GM06990 (cell line): ENCODE measurements around the gene GSS.

Source experiments
- DNase-seq: peaks from one replicate; pipeline ENCODE4 v3.0.0-alpha.2; 2011; ENCODE audit not compliant: insufficient read length; ENCODE audit errors: extremely low read depth
- H3K27me3 ChIP-seq: replicated peaks from 2 replicates; pipeline ENCODE4 v1.6.0; 2011; ENCODE audit warnings: low read length; ENCODE audit not compliant: control insufficient read depth, insufficient read depth
- H3K36me3 ChIP-seq: 2 replicates; pipeline ENCODE4 v1.5.1; 2011; ENCODE audit warnings: low read length; ENCODE audit not compliant: control insufficient read depth, insufficient read depth
- H3K4me3 ChIP-seq: replicated peaks from 2 replicates; pipeline ENCODE4 v1.5.1; 2011; ENCODE audit warnings: low read depth, mild to moderate bottlenecking, control low read depth, low read length
- TF ChIP-seq, protein P1 (sequence below): IDR thresholded peaks from 2 replicates; pipeline ENCODE4 v1.5.1; 2011; ENCODE audit warnings: low read length, control low read depth, mild to moderate bottlenecking, inconsistent platforms; ENCODE audit not compliant: insufficient read depth, poor library complexity, severe bottlenecking

The GSS gene

DNA sequence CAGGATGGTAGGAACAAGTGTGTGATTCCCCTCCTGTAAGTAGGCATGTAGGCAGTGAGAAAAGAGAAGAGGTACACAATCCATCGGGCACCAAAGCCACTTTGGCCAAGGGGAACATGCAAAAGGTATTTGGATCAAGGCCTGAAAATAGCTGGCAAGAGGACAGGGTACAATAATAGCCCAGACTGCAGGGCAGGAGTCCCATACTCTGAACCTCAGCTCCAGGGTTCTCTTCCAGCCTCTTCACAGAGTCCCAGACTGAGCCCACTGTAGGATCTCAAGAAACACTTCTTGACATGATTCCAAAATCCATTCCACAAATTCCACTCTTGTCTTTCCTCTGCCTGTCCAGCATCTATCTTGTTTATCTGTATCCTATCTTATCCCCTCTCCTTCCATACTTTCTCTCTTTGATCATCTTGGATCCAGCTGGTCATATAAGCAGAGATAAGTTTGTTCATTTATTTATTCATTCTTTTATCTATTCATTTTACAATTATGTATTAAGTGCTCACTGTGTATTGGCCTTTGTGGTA, 59.5 kb downstream of the GSS start:
- H3K4me3 ChIP-seq: no peak overlapping the region
- TF ChIP-seq, protein P1, sequence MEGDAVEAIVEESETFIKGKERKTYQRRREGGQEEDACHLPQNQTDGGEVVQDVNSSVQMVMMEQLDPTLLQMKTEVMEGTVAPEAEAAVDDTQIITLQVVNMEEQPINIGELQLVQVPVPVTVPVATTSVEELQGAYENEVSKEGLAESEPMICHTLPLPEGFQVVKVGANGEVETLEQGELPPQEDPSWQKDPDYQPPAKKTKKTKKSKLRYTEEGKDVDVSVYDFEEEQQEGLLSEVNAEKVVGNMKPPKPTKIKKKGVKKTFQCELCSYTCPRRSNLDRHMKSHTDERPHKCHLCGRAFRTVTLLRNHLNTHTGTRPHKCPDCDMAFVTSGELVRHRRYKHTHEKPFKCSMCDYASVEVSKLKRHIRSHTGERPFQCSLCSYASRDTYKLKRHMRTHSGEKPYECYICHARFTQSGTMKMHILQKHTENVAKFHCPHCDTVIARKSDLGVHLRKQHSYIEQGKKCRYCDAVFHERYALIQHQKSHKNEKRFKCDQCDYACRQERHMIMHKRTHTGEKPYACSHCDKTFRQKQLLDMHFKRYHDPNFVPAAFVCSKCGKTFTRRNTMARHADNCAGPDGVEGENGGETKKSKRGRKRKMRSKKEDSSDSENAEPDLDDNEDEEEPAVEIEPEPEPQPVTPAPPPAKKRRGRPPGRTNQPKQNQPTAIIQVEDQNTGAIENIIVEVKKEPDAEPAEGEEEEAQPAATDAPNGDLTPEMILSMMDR: no peak
- no peaks in the 10 kb centered on the region for H3K36me3 ChIP-seq
- H3K27me3 ChIP-seq: no peaks in the 10 kb centered on the region
- DNase-seq: no peak

DNA sequence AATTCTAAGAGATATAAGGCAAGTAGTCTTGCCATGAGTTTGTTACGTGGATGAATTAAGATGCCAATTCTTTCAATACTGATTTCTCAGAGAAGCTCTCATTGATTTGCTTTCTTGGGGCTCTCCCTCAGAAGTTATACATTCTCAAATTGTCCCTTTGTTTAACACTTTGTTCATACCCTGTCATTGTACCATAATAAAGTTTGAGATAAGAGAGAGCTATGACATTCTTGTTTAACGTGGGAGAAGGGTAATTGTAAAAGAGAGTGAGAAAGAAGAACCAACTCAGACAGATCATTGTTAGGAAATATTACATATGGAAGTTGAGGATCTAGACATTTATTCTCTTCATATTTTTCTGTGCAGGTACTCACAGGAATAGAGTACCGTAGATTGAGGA, 60.1 kb downstream of the GSS start:
- TF ChIP-seq, protein P1: no peak
- no peak overlapping the region for H3K4me3 ChIP-seq
- no peak for DNase-seq
- no peaks in the 10 kb centered on the region for H3K27me3 ChIP-seq
- no peaks in the 10 kb centered on the region for H3K36me3 ChIP-seq

DNA sequence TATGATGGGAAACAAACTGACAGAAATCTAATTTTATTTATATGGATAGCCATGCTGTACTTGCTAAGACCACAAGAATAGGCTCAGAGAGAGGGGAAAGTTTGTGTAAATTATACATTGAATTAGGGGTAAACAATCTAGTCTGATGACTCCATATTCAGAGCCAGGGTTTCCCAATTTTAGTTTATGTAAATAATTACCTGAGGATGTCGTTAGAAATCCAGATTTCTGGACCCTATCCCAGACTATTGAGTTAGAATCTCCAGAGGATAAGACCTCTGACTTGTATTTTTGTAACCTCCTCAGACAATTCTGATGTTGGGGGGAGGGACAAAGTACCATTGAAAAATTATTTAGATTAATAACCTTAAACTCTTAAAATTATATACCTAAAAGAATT, 60.9 kb downstream of the GSS start:
- H3K27me3 ChIP-seq: no peaks in the 10 kb centered on the region
- H3K4me3 ChIP-seq: no peak overlapping the region
- no peak for DNase-seq
- H3K36me3 ChIP-seq: no peaks in the 10 kb centered on the region
- TF ChIP-seq, protein P1: no peak

DNA sequence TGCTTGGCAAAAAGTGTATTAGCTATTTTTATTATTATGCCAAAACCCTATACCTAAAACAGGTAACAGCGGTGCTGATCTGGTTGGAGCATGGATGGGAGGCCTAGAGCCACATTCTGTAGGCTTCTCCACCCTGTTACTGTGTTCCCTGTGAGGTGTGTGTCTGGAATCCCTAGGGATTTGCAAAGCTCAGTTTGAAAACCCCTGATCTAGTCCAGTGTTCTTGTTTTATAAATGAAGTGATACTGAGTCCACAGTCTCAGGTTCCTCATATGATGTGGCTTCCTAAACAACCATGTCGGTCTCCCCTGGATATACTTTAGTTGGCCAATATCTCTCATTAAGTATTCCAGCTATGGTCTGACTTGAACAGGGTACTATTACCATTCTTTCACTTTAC, 62.9 kb downstream of the GSS start:
- DNase-seq: no peak
- no peaks in the 10 kb centered on the region for H3K36me3 ChIP-seq

DNA sequence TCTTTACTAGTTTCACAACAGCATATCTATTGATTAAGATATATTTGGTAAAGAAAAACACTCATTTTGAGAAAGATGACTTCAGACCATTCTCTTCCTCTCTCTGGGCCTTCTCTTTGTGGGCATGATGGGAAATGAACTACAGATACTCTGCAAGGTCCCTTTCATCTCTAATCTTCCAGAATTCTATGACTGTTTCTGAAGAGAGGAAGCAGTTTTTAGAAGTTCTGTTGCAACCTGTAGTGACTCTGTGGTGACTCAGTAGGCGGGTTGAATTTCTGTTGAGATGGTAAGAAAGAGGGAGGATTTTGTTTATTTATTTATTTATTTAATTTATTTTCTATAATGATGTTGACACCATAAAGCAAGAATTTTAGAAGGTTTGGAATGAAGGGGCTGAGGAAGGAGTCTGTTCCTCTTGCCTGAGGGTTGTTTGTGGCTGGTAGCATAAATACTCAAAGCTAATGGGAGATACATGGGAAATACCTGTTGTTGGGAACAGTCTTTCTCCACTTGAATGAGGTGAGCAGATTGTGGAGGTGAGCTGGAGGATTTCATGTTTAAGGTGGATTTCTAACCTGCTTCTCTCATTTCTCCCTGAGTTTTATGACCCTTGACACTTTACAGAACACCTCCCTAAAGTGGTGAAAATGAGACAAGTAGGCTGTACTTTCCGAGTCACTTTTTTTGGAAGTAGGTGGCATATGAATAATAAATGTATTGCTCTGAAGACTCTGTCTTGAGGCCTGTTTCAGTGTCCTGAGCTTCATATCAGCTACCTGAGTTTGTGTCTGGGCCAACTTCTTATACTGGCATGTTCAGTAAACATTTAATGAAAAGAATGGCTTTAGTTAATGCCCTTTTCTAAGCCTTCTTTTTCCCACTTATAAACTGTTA, 64.2 kb downstream of the GSS start:
- Histone ChIP-seq H3K4me3 (no peak overlapping the region), H3K27me3 (no peaks in the 10 kb centered on the region), H3K36me3 (no peaks in the 10 kb centered on the region)
- TF ChIP-seq, protein P1: no peak
- DNase-seq: peak; percentile 29

More for the DNA sequence above, 62.9 kb downstream of the GSS start:
- H3K27me3 ChIP-seq: no peaks in the 10 kb centered on the region
- TF ChIP-seq, protein P1: no peak
- no peak overlapping the region for H3K4me3 ChIP-seq
